ENCODE measurements around the gene LDLRAD2. TPM values are rescaled to one million over a fixed set of nuclear protein-coding genes. Genes with fewer than 3 reads are reported as not detected.

The LDLRAD2 gene
- total RNA-seq, 4 donors from 2014 or later: 0.22 TPM; not detected in 3

DNA sequence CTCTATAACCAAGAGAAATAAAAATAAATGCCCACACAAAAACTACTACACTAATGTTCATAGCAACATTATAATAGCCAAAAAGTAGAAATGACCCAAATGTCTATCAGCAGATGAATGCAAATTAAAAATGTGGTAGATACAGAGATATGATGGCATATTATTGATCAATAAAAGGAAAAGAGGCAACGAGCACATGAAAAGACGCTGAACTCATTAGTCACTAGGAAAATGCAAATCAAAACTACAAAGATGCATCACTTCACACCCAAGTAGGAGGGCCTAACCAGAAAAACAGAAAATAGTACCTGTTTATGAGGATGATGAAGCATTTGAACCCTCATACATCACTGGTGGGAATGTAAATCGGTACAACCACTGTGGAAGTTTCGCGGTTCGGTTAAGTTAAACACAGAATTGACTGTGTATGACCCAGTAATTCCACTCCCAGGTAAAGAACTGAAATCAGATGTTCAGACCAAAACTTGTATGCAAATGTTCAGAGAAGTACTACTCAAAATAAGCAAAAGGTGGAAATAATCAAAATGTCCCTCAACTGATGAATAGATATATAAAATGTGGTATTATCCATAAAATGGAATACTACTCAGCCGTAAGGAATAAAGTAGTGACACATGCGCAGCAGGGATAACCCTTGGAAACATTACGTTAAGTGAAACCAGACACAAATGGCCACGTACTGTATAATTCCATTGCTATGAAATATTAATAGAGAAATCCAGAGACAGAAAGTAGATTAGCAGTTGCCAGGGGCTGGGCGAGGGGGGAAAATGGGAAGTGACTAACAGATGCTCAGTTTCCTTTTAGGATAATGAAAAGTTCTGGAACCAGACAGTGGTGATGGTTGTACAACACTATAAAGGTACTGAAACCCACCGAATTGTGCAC, 32.2 kb upstream of the LDLRAD2 start:
- 83 to 90% methylated on average over 12 of the region's 12 CpGs for WGBS, 2 donors
- H3K27ac ChIP-seq: no peak overlapping the region
- TF ChIP-seq, protein P1, sequence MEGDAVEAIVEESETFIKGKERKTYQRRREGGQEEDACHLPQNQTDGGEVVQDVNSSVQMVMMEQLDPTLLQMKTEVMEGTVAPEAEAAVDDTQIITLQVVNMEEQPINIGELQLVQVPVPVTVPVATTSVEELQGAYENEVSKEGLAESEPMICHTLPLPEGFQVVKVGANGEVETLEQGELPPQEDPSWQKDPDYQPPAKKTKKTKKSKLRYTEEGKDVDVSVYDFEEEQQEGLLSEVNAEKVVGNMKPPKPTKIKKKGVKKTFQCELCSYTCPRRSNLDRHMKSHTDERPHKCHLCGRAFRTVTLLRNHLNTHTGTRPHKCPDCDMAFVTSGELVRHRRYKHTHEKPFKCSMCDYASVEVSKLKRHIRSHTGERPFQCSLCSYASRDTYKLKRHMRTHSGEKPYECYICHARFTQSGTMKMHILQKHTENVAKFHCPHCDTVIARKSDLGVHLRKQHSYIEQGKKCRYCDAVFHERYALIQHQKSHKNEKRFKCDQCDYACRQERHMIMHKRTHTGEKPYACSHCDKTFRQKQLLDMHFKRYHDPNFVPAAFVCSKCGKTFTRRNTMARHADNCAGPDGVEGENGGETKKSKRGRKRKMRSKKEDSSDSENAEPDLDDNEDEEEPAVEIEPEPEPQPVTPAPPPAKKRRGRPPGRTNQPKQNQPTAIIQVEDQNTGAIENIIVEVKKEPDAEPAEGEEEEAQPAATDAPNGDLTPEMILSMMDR (IDR thresholded peaks at IDR 0.05): no peak
- TF ChIP-seq POLR2A (IDR thresholded peaks at IDR 0.05): no peak
- H3K4me3 ChIP-seq (replicated peaks in 1 of 3): no peak overlapping the region
- intact Hi-C loops (cut with DNase I): loop anchor here (10.0 kb wide), 1 partner anchor 115 kb away; the partner anchor contains the start of gene RAP1GAP
- H3K27me3 ChIP-seq: no peaks in the 10 kb centered on the region
- H3K4me1 ChIP-seq: peaks cover 0 to 18% of the 10 kb centered on the region in 2 donors
- no peaks in the 10 kb centered on the region for H3K36me3 ChIP-seq
- no peaks in the 10 kb centered on the region for H3K9me3 ChIP-seq
- DNase-seq: no peak

- Histone ChIP-seq H3K27ac (peak overlapping the region; percentile 99 to 100 (median 100)), H3K4me1 (peaks cover 0 to 18% of the 10 kb centered on the region in 2 donors), H3K4me3 (replicated peaks in 1 of 3) (peak overlapping the region; percentile 53 to 97 (median 55)), H3K9me3 (no peaks in the 10 kb centered on the region), H3K36me3 (no peaks in the 10 kb centered on the region), H3K27me3 (no peaks in the 10 kb centered on the region)
- intact Hi-C loops (cut with DNase I): loop anchor here (10.0 kb wide), 1 partner anchor 117 kb away; the partner anchor contains the start of gene RAP1GAP
- TF ChIP-seq POLR2A (IDR thresholded peaks at IDR 0.05): no peak
- TF ChIP-seq, protein P1 (IDR thresholded peaks at IDR 0.05): no peak
- 0 to 1% methylated on average over 17 of the region's 17 CpGs for WGBS, 2 donors
- peak; percentile 40 to 45 for DNase-seq
Observed at GRCh38 chr1:21781815-21782348, 30.2 kb upstream of the LDLRAD2 start.

DNA sequence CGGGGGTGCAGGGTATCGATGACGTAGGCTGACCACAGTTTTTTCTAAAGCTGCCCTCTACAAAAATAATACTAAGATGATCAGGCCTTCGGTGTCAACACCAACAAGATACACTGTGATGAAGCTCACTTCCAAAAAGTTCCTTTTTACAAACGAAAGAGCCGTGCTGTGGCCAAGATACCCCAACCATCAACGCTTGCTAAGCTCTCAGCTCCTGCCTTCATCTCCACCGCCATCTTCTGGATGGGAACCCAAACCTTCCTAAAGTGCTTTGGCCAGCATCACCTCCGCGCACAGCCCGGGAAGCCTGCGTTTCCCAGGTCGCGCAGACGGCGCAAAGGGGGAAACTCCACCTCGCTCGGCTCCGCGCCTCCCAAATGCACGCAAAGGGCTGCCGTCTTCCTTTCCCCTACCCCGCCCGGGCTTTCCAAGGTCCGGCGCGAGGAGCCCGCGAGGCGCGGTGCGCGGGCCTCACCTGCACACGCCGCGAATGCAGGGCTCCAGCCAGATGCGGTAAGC, 29.7 kb upstream of the LDLRAD2 start:
- Histone ChIP-seq H3K36me3 (no peaks in the 10 kb centered on the region), H3K27me3 (no peaks in the 10 kb centered on the region), H3K4me3 (replicated peaks in 1 of 3) (peak overlapping the region; percentile 53 to 97 (median 55)), H3K9me3 (no peaks in the 10 kb centered on the region), H3K4me1 (peaks cover 0 to 18% of the 10 kb centered on the region in 2 donors), H3K27ac (peak overlapping the region; percentile 99 to 100 (median 100))
- peak; percentile 67 to 68 for DNase-seq
- intact Hi-C loops (cut with DNase I): loop anchor here (10.0 kb wide), 1 partner anchor 118 kb away; the partner anchor contains the start of gene RAP1GAP
- WGBS, 2 donors: 0% methylated on average over 16 to 21 of the region's 37 CpGs
- no peak for TF ChIP-seq POLR2A (IDR thresholded peaks at IDR 0.05)
- TF ChIP-seq, protein P1 (IDR thresholded peaks at IDR 0.05): peak in 3 of 6 experiments; percentile 34 to 49 (median 36)

DNA sequence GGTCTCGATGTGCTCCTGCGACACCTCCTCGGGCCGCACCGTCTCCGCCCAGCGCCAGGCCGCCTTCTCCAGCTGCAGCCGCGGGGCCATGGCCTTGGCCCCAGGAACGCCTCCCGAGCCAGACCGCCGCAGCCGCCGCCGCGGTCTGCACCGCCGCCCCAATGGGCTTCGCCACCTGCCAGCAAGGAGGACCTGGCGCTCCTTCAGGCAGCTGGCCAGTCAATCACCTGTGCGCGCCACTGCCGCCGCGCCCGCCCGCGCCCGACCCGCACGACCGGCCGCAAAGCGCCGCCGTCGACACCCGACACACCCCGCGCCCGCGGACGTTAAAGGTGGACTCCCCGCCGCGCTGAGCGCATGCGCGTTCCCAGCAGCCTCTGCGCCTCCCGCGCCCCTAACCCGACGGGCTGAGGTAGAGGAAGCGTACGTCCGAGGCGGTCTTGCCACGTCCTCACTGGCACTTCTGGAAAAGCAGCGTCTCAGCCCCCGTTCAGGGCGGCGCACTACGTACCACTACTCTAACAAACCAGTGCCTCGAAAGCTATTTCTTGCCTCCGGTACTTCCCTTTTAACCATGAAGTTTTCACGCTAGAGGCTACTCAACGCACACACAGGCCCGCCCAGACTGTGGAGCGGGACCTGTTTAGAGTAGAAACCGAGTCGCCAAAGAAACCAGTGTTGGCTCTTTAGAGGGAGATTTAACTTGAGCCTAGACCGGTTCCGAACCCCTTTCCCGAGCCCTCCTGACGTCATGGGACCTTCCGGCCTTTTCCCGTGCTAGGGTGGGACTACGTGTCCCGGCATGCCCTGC, 29.0 kb upstream of the LDLRAD2 start, which contains the start of gene USP48:
USP48 (minus strand) TSS at position 282 of the 811 bp plus-strand sequence; CDS start at position 90, 192 bp downstream.
- TF ChIP-seq, protein P1 (IDR thresholded peaks at IDR 0.05): no peak
- TF ChIP-seq POLR2A (IDR thresholded peaks at IDR 0.05): peak; percentile 87 to 95
- no peaks in the 10 kb centered on the region for H3K9me3 ChIP-seq
- intact Hi-C loops (cut with DNase I): loop anchor here (10.0 kb wide), 1 partner anchor 118 kb away; the partner anchor contains the start of gene RAP1GAP
- H3K36me3 ChIP-seq: no peaks in the 10 kb centered on the region
- H3K4me3 ChIP-seq (replicated peaks in 1 of 3): peak within 1 kb of the TSS; percentile 53 to 97 (median 69)
- no peaks in the 10 kb centered on the region for H3K27me3 ChIP-seq
- H3K4me1 ChIP-seq: peaks cover 0 to 18% of the 10 kb centered on the region in 2 donors
- peak within 1 kb of the TSS; percentile 99 to 100 (median 100) for H3K27ac ChIP-seq
- 1% methylated on average over 32 to 34 of the region's 82 CpGs for WGBS, 2 donors
- peak; percentile 97 for DNase-seq

Data from thyroid gland (tissue), 4 donors.